PC-3 (cell line): ENCODE data around the gene TOPBP1. TPM values are rescaled to one million over a fixed set of nuclear protein-coding genes. Genes with fewer than 3 reads are reported as not detected.

ENCODE experiments used
- ATAC-seq: fragments of 200-7000 bp; cut with Tn5 transposase; 2 replicates; pipeline ENCODE4 v1.9.1; 2020; ENCODE audit warnings: mild to moderate bottlenecking, moderate library complexity
- BruUV-seq: library from RNA; stranded (reverse); fragments of 400-500 nt; replicated peaks from 2 replicates; lab custom pipeline; 2021; lab: Mats Ljungman, UMichigan
- CTCF ChIA-PET: fragments of 300-600 bp; sonication (Branson Sonifier 250); formaldehyde crosslinking; loops from one replicate; lab custom pipeline; 2022; ENCODE audit warnings: antibody characterized with exemption; lab: Charles Lee
- POLR2A ChIA-PET: fragments of 300-600 bp; sonication (Branson Sonifier 250); formaldehyde crosslinking; loops from one replicate; lab custom pipeline; 2022; ENCODE audit warnings: antibody characterized with exemption; ENCODE audit not compliant: unreplicated experiment; lab: Charles Lee
- DNase-seq: peaks from one replicate; pipeline ENCODE4 v3.0.0-alpha.2; 2015
- H2AFZ ChIP-seq: fragments of 300-600 bp; sonication (generic); 2 replicates; pipeline ENCODE4 v1.6.0; 2016; ENCODE audit warnings: antibody characterized with exemption, low read length
- H3F3A ChIP-seq: fragments of 300-600 bp; sonication (generic); one replicate; pipeline ENCODE4 v1.6.0; 2017; ENCODE audit warnings: antibody characterized with exemption, low read length, control low read depth, mild to moderate bottlenecking; ENCODE audit not compliant: unreplicated experiment
- H3K27ac ChIP-seq: fragments of 300-600 bp; sonication (generic); 2 replicates; pipeline ENCODE4 v1.5.1; 2016; ENCODE audit warnings: mild to moderate bottlenecking, low read length
- H3K27me3 ChIP-seq: fragments of 300-600 bp; sonication (generic); 2 replicates; pipeline ENCODE4 v1.6.1; 2016; ENCODE audit warnings: low read length, mixed read lengths
- H3K36me3 ChIP-seq: fragments of 300-600 bp; sonication (generic); 2 replicates; pipeline ENCODE4 v1.6.1; 2016; ENCODE audit warnings: low read depth, mixed run types, low read length, mixed read lengths
- H3K4me1 ChIP-seq: fragments of 300-600 bp; sonication (generic); 2 replicates; pipeline ENCODE4 v1.5.1; 2016; ENCODE audit warnings: low read length; ENCODE audit not compliant: insufficient read depth
- H3K4me2 ChIP-seq: fragments of 300-600 bp; sonication (generic); 2 replicates; pipeline ENCODE4 v1.6.0; 2016; ENCODE audit warnings: low read length
- H3K4me3 ChIP-seq: fragments of 300-600 bp; sonication (generic); 2 replicates; pipeline ENCODE4 v1.5.1; 2016; ENCODE audit warnings: mild to moderate bottlenecking, low read length, mixed read lengths
- H3K79me2 ChIP-seq: fragments of 300-600 bp; sonication (generic); 2 replicates; pipeline ENCODE4 v1.6.1; 2017; ENCODE audit warnings: low read length, mixed read lengths
- H3K9ac ChIP-seq: fragments of 300-600 bp; sonication (generic); 2 replicates; pipeline ENCODE4 v1.6.0; 2016; ENCODE audit warnings: mild to moderate bottlenecking, low read length
- H3K9me2 ChIP-seq: fragments of 300-600 bp; sonication (generic); replicated peaks from 2 replicates; pipeline ENCODE4 v1.6.1; 2016; ENCODE audit warnings: mixed run types, low read length, mixed read lengths
- H3K9me3 ChIP-seq: fragments of 300-600 bp; sonication (generic); 2 replicates; pipeline ENCODE4 v1.6.1; 2016; ENCODE audit warnings: low read length, mixed read lengths
- H4K20me1 ChIP-seq: fragments of 300-600 bp; sonication (generic); 2 replicates; pipeline ENCODE4 v1.6.1; 2016; ENCODE audit warnings: low read length, mixed read lengths
- CTCF ChIP-seq: fragments of 300-600 bp; sonication (generic); conservative IDR thresholded peaks from 2 replicates; pipeline ENCODE4 v1.5.1; 2017; ENCODE audit warnings: antibody characterized with exemption, low read depth, mild to moderate bottlenecking, low read length
- EZH2 ChIP-seq: fragments of 300-600 bp; sonication (generic); IDR thresholded peaks from one replicate; pipeline ENCODE4 v1.6.1; 2017; ENCODE audit warnings: antibody characterized with exemption, mild to moderate bottlenecking, low read length; ENCODE audit not compliant: unreplicated experiment
- EZH2phosphoT487 ChIP-seq: fragments of 300-600 bp; sonication (generic); IDR thresholded peaks from 2 replicates; pipeline ENCODE4 v1.6.1; 2018; ENCODE audit warnings: mild to moderate bottlenecking, antibody characterized with exemption, low read length, borderline replicate concordance
- intact Hi-C: fragments of 100-400 bp; cut with micrococcal nuclease; formaldehyde crosslinking; loops from 2 replicates; pipeline ENCODE4 v1.9.0; 2023
- total RNA-seq: library from RNA; depleted of rRNA; stranded (reverse); fragments of >200 nt; gene quantifications from 2 replicates; pipeline ENCODE4 v1.2.3, GENCODE V29; 2014

TOPBP1 gene
- total RNA-seq, 1 experiment from 2014 or later, result 42.4 TPM

DNA sequence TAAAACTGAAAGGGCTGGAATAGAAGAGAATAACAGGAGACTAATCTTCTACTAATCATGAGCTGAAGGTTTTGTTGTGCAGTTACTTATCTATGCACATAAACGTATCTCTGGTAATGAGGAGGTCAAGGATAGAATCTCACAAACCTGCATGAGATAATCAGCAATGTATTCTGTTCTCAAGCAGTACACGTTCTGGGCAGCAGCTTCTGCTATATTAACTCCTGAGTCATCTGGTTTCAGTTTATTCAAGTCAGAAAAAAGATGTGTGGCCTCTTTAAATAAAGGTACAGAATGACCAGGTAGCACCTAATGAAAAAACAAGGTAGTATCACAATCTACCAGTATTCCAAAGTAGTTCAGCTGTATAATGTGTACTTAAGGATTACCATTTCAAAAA, 53.4 kb downstream of the TOPBP1 start:
- H3K9ac ChIP-seq, result no peak overlapping the region
- H3K4me1 ChIP-seq, result no peaks in the 10 kb centered on the region
- H3K4me2 ChIP-seq, result no peak overlapping the region
- H3K9me3 ChIP-seq, result no peaks in the 10 kb centered on the region
- H3K27ac ChIP-seq, result no peak overlapping the region
- H3K27me3 ChIP-seq, result no peaks in the 10 kb centered on the region
- H3K79me2 ChIP-seq, result no peaks in the 10 kb centered on the region
- H3K4me3 ChIP-seq, result no peak overlapping the region
- no peaks in the 10 kb centered on the region for H3K9me2 ChIP-seq
- TF ChIP-seq EZH2, result no peak
- ChIA-PET CTCF (no interaction called here), POLR2A (no interaction called here)
- no peaks in the 10 kb centered on the region for H4K20me1 ChIP-seq
- no TSS peak for BruUV-seq
- DNase-seq, result no peak
- ATAC-seq, result no peak
- no peaks in the 10 kb centered on the region for H3F3A ChIP-seq
- intact Hi-C loops, result no loop called here
- no peak overlapping the region for H2AFZ ChIP-seq
- peaks cover 31% of the 10 kb centered on the region for H3K36me3 ChIP-seq

- ATAC-seq, result no peak
- Histone ChIP-seq H3F3A (no peaks in the 10 kb centered on the region), H2AFZ (no peak overlapping the region), H3K27ac (no peak overlapping the region), H3K4me2 (no peak overlapping the region), H3K9me2 (no peaks in the 10 kb centered on the region), H3K36me3 (peaks cover 28% of the 10 kb centered on the region), H3K27me3 (no peaks in the 10 kb centered on the region), H3K9me3 (no peaks in the 10 kb centered on the region), H3K4me3 (no peak overlapping the region), H4K20me1 (no peaks in the 10 kb centered on the region), H3K4me1 (no peaks in the 10 kb centered on the region), H3K79me2 (no peaks in the 10 kb centered on the region), H3K9ac (no peak overlapping the region)
- no peak for TF ChIP-seq EZH2
- TF ChIP-seq CTCF, result no peak
- TF ChIP-seq EZH2phosphoT487, result no peak
- BruUV-seq, result no TSS peak
- POLR2A ChIA-PET, result no interaction called here
- CTCF ChIA-PET, result no interaction called here
- intact Hi-C loops, result no loop called here
- no peak for DNase-seq
Observed at GRCh38 chr3:133607816-133608215, 53.9 kb downstream of the TOPBP1 start.

- Histone ChIP-seq H3K79me2 (no peaks in the 10 kb centered on the region), H3F3A (no peaks in the 10 kb centered on the region), H3K27ac (no peak overlapping the region), H3K9me2 (no peaks in the 10 kb centered on the region), H3K9me3 (no peaks in the 10 kb centered on the region), H3K36me3 (peaks cover 28% of the 10 kb centered on the region), H3K4me3 (no peak overlapping the region), H3K27me3 (no peaks in the 10 kb centered on the region), H4K20me1 (no peaks in the 10 kb centered on the region), H3K9ac (no peak overlapping the region), H3K4me1 (no peaks in the 10 kb centered on the region), H3K4me2 (no peak overlapping the region), H2AFZ (no peak overlapping the region)
- BruUV-seq, result no TSS peak
- TF ChIP-seq CTCF (no peak), EZH2phosphoT487 (no peak)
- ChIA-PET CTCF (interaction anchor here (0.6 kb wide), 1 partner anchor 606 kb away, joined by 9 read pairs; no protein-coding TSS in a partner anchor), POLR2A (no interaction called here)
- DNase-seq, result no peak
- ATAC-seq, result no peak
- intact Hi-C loops, result no loop called here
Observed at GRCh38 chr3:133606902-133607301, 54.8 kb downstream of the TOPBP1 start.
